ENCODE measurements around the gene TACC2.
"Not testable (repeated sequence)": the region's sequence is repeated elsewhere in the genome, so short reads cannot be mapped to it uniquely, and the experiment has no call there.

TACC2 gene

DNA sequence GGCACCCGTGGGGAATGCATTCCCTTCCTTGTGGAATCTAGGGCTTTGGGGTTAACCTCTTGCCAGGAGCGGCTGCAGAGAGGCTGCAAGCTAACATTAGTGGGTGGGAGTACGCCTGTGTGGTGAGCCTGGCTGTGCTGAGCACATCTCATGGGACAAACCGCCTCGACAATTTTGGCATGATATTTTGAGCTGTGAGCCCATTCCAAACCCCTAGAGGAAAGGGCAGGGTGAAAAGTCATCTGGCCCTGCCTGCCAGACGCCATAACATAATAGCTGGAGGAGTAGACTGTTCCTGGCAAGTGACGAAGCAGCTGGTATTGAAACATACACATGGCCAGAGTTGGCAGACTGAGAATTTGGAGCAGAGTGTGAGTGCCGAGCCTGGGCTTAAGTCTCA lies 110.0 kb downstream of the TACC2 start:
- DNase-seq = no peak

DNA sequence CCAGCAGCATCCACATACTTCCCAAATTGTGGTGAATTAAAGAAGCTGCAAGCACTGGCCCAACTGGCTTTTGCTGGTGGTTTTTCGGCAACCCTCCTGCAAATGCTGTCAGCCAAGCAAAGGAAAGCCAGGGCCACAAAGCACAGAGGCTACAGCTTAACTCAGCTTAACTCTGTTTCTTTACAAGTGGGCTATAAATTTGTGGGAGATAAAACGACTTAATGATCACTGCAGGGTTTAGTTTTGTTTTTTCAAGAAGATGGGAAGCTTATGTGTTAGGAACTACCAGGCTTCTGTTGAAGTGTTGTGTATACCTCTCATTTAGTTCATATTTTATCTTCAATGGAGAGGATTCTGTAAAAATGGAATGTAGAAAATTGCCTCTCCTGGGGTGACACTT lies 110.6 kb downstream of the TACC2 start:
- DNase-seq = no peak

DNA sequence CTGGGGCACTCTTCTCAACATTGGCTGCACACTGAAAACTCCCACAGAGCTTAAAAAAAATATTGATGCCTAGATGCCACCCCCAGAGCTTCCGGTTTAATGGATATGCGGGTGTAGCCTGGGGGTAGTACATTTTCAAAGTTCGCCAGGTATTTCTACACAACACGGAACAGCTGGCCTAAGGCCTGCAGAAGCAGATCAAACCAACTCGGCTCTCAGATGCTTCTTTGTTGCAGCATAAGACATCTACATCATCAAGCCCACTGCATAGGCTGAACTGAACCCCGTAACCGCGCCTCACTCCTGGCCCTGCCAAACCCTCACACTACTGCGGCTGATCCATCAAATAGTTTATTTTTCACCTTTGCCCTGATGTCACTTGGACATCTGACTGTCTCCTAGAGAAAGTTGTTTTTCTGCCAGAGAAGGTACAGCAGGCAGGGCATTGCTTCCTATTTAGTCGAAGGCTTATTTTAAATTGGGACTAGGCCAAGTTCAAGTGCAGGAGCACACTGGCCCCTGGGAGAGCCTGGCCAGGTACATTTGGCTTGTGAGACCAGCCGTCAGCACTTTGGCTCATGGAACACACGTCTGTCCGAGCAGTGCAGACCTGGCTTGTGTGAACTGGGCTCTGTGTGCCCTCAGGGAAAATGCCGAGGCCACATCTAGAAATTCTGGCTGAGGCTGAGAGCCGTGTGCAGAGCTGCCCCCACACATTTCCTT lies 113.3 kb downstream of the TACC2 start:
- no peak for DNase-seq

DNA sequence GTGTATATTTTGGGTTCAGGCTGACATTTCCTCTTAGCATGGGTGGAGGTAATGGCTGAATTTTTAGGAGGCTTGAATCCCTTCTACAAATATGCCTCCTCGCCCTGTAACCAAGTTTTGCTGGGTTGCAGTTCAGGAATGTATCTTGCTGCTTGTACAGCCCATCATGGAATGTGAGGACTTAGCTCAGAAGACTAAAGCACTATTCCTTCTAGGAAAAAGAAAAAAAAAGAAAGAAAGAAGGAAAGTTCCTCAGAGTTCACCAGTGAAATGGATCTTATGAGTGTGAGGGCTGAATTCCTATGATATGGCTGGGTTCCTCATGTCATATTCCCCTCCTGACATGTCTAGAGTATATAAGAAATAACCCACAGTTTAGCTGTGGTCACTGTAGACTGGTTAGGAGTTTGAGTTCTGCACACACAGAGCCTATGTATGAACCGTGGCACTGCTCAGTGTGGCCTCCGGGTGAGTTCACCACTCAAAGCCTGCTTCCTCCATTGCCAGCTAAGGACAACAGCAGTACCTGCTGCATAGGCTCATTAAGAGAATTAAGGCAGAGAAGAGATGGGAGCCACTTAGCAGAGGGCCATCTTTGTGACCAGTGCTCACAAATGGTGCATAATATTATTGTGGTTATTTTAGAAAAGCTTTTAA lies 114.0 kb downstream of the TACC2 start:
- DNase-seq = no peak

DNA sequence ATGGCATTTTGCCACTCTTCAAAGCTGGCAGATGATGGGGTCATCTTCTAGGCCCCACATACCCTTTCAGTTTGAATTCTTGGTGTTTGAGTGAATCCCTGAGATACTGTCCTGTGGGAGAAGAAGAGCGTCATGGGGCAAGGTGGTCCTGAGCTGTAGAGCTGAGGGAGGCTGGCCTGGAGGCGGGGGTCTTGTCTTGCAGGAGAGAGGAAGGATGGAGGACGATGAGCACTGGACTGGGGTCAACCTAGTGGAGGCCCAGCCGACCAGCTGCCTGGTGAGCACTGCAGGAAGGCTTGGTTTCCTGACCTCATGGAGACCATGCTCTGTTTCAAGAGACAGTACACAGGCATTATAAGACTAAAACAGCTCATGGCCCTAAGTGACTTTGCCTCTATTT lies 114.6 kb downstream of the TACC2 start:
- no peak for DNase-seq

DNA sequence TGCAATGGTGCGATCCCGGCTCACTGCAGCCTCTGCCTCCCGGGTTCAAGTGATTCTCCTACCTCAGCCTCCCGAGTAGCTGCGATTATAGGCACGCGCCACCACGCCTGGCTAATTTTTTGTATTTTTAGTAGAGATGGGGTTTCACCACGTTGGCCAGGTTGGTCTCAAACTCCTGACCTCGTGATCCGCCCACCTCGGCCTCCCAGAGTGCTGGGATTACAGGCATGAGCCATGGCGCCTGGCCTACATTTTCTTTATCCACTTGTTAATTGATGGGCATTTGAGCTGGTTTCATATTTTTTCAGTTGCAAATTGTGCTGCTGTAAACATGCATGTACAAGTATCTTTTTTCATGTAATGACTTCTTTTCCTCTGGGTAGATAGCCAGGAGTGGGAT lies 119.8 kb downstream of the TACC2 start:
- DNase-seq = not testable (repeated sequence)

DNA sequence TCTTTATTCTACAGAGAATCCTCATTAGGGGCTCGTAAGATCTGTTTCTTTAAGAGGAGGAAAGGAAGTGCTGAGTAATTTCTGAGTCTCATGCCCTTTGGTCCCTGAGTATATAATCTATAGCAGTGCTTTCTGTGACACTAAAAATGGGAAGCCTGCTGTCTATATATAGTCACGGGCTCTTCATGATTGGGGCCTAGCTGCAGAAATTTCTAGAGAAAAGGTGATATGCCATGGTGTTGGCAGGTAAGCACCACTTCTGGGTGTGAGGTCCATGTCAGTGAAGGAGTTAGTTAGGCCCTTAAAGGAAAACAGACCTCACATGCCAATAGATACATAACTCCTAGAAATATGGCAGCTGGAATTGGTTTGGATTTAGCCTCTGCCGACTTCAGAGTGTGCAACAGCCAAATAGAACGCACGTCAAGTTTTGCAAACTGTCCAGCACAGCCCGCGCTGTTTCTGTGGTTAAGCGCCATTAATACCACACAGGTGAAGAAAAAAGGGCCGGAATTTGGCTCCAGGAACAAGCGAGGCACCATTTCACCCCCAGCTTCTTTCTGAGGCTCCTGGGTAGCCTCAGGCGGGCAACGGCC lies 123.2 kb downstream of the TACC2 start:
- no peak for DNase-seq

DNA sequence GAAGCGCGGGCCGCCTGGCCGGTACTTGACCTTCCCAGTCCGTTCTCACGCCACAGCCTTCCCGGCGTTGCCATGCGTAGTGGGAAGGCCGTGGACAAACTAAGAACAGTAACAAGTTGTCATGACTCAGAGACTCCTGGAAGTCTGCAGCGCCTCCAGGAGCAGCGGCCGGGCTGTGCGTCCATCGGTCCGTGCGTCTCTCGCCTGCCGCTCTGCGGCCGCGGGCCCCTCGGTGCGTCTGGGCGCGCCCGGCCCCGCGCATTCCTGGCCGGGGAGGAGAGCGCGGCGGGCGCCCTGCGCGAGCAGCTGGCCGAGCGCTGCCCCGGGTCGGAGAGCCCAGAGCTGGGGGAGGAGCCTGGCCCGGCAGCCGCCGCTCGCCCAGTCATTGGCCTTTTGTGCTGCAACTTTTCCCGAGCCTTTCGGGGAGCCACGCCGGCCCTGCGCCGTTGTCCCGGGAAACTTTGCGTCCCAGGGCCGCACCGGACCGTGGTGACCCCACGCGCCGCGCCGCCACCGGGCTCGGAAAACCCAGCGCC lies 123.7 kb downstream of the TACC2 start:
- peak; percentile 87 for DNase-seq

DNA sequence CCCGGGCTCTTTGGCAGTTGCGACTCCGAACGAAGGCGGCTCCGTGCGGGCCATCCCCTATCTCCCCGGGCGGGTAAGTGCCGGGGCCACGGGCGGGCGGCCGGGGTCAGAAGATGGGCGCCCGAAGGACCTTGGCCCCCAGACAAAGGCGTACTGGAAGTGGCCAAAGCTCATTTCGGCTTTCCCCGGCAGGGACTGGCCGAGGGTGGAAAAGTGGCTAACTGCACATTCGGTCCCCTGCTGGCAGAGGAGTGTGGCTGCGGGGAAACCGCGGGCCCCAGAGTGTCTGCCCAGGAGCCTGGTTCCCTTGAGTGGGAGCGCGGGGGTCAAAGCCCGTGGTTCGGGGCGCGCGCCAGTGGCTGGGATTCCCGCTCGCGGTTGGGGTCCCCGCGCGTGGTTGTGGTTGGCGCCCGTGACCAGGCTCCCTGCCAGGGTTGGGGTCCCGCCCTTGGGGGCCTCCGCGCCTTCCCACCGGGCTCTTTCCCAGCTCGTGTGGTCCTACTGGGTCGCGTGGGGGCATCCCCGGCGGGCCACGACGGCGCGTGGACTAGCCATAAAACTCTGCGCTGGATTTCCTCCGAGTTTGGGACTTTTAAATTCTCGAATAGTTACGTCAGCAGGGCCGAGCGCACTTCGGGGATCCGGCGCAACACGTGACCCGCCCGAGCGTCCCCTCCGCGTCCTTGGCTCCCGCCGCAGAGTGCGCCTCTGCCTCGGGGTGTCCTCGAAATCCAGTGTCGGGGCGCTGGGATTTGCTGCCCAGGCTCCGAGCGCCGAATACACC lies 124.4 kb downstream of the TACC2 start:
- DNase-seq = peak; percentile 66

DNA sequence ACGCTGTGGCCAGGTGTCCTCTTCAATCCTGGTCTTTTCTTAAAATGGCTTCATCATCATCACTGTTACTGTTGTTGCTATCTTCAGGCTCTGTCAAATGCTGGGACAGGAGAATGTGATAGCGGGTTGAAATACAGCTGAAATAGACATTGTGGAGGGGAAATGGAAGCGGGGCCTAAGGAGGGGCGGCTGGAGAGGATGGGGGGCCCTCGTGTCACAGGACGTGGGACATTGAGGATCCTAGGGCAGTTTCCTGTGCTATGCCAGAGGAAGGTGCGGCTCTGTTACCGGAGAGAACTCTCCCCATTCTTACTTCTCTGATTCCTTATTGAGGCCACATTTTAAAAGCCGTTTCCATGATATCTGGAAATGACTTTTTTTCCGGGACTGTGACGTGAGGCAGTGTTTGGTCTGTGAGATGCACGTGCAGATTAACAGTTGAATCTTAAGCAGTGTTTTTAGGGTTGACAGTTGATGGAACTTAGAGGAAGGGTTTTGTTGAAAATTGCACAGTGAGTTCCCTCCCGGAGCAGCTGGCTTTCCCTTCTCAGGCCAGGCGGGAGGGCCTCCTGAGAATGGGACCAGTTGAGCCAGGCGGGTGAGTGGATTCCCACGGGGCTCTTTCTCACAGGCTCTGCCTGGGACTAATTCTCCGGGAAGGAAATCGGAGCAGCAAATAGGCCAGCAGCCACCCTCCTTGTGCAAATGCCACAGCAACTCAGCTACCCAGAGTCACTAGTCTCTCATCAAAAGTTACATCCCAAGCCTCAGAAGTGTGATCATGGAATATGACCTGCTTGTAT lies 125.2 kb downstream of the TACC2 start:
- DNase-seq = no peak

DNA sequence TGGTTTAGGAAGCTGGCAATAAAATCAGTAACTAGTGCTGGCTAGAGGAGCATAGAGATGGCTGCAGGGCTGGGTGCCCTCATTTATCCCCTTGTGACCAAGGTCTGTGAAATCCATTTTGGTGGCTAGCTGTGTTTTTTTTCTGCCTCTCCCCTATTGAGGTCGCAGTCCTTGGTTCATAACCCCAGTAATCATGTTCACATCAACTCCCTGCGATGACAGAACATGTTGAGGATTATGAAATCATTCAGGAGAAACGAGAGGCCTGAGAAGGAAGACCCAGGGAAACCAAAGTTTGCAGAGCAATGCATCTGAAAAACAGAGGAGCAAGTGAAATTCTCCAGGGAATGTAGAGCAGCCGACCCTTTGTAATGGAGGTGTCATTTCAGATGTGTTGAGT lies 126.9 kb downstream of the TACC2 start:
- DNase-seq = no peak

DNA sequence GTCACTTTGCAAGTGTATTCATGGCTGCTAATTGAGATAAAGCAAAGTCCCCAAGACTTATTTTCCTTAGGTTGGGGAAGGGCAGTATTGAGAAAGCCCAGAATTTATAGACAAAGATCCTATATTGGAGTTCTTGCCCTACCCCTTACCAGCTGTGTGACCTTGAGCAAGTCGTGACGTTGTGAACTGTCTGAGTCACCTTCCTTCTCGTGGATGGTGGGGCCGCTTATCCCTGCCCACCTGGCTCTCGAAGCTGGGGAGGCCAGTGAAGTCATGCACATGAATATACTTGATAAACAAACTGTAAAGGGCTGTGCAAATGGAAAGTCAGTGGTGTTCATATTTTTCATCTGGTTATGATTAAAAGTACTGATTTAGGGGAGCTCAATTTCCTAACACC lies 127.4 kb downstream of the TACC2 start:
- no peak for DNase-seq

DNA sequence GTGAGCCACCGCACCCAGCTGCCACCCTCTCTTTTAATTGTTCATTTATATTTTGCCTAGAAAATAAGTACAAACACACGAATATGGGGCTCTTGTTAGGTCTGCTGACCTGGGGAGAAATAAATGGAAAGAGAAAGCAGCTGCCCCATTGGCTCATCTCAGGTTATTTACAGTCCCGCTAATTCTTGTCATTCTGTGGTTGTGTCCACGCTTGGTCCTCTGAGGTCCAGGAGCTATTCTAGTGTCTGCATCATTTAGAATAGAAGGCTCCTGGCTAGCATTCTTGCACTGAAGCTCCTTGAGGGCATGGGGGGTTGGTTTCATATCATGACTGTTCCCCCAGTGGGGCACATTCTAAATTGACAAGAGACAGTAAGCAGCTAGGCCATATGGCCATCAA lies 128.5 kb downstream of the TACC2 start:
- no peak for DNase-seq

DNA sequence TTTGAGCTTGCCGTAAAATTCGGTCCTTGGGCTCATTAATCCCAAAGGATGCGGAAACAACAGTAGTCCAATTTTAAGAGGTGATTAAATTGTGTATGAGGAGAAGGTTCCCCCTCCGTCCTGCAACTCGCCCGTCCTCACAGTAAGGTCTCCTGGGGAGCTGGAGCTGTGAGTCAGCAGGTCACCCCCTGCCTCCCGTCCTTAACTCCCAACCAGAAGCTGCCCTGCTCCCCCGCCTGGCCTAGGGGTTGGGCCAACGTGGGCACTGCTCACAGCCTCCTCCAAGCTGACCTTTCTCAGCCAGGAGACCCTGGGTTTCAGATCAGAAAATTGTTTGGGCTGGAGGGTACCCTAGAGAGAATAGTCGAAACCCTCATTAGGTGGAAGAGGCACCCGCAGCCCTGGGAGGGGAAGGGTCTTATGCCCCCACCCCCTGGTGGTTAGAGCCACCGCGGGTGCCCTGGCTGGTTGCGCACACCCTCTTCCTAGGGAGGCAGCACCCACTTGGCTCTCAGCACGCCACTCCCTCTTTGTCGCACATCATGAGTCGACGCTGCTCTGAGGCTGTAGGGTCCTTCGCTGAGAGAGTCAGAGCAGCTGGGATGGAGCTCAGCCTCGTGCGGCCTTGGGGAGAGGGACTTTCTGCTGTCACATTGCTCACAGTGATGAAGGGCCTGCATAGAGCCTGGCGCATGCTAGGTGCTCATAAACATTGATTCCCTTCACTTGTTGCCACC lies 131.2 kb downstream of the TACC2 start:
- DNase-seq = no peak

DNA sequence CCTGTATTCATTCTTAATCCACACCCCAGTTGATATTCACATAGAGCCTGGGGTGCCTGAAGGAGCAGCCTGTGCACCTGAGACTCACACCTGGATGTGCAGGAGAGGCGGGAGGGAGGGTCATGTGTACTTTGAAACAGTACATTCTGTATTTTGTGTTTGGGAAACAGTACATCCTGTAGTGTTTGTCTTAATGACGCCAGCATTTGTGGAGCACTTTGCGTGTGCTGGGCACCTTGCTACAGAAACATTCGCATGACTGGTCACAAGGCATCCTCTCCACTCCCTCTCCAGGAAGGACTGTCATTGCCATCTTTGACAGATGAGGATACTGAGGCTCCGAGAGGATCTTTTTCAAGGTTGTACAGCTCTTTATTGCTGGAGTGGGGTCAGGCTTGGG lies 132.1 kb downstream of the TACC2 start:
- DNase-seq = no peak

DNA sequence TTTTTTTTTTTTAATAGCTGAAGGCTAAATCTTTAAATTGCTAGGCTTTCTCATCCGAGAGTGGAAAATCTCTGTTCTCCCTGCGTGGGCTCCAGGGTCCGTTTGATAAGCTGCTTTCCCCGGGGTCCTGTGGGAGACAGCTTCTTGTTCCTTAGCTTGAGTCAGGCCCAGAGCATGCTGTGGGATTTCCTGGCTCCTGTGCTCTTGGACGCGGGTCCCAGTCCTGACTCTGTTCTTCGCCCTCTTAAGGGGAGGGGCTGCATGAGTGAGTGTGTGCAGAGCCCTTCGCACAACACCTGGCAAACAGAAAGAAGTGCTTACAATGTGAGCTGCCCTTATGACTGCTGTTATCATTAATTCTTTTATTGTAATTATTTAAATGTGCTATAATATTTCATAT lies 133.5 kb downstream of the TACC2 start:
- no peak for DNase-seq

DNA sequence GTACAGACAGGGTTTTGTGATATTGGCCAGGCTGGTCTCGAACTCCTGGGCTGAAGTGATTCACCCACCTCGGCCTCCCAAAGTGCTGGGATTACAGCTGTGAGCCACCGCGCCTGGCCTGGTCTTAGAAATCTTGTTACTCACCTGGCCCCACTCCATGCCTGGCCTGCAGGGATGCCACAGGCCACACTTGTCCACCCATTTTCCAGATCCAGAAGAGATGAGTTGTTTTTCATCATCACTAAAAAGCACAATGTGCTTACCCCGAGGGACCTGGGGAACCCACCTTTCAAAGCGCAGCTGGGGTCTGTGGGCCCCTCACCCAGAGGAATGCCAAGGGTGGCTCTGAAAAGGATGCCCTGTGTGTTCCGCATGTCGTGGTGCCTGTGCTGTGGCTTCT lies 134.2 kb downstream of the TACC2 start:
- no peak for DNase-seq

DNA sequence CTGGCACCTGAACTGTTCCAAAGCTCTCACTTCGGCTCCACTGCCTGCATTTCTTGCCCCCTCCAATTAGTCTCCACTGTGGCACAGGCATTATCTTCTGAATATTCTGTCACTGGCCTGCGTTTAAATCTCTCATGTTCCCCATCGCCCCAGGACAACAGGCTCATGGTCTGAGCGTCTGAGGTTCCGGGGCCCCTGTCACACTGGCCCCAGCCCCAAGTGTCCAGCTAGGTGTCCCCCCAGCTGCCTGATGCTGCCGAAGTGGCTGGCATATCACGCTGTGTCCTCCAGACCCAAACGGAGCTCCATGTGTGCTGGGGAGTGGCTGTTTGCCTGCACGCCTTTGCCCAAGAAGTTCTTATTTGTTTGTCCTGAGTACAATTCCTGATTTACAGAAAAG lies 135.4 kb downstream of the TACC2 start:
- no peak for DNase-seq

DNA sequence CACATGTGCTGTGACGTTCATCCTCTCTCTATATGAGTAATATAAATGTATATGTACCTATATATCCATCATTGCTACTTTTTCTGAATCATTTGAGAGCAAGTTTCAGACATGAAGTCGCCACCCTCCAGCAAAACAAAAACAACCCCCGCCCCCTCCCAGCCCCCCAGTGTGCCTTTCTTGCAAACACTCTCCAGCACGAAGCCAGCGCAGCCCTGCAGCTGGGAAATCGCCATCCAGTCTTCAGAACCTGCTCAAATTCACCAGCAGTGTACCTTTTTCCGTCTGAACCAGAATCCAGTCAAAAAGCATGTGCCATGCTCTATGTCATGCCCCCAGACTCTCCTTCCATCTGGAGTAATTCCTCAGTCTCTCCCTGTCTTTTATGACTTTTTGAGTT lies 135.8 kb downstream of the TACC2 start:
- no peak for DNase-seq

DNA sequence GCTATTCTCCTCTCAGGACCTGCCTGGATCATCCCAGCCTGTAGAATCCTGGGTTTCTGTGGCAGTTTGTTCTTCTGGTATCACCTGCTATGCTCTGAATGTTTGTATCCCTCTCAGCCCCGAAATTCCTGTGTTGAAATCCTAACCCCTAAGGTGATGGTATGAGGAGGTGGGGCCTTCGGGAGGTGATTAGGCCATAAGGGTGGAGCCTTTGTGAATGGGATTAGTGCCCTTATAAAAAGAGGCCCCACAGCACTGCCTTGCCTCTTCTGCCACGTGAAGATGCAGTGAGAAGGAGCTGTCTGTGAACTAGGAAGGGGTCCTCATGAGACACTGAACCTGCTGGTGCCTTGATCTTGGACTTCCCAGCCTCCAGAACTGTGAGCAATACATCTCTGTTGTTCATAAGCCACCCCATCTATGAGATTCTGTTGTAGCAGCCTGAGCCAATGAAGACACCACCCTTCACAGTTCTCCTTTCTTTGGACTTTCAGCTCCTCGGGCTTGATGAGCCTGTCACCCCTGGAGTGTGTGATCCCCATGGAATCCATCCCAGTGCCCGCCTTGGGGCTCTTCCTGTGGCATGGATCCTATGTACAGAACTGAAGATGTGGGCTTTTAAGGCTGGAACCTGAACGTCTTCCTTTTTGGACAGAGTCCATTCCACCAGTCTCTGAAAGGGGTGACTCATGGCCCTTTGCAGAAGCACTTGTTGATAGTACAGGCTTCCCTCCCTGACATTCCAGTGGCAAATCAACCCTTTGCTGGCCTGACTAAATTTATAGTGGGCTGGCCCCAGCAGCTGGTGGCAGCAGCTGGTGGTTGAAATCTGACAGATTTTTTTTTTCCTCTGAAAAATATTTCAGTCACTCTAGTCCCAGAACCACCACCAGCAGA lies 138.0 kb downstream of the TACC2 start:
- DNase-seq = peak; percentile 92

DNA sequence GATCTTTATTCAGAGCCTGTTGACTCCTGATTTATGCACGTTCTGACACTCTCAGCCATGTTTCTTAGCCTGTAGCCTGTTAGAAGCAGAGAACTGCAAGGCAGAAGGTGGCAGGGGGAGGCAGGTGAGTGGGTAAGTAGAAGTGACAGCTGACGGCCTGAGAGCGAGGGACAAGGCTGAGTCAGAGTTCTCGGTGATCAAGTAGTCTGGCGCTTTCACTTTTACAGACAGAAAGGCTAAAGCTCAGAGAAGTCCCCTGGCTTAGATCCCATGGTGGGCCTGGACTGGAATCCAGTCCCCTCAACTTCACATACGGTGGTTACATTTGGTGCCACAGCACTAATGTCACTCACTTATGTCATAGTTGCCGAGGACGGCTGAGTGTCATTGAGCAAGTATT lies 139.0 kb downstream of the TACC2 start:
- DNase-seq = no peak
